HCT116 (cell line): Measurements from ENCODE around the gene ZBTB20. TPM values are rescaled to one million over a fixed set of nuclear protein-coding genes. Genes with fewer than 3 reads are reported as not detected.

Experiments used
- ATAC-seq: fragments of 200-7000 bp; cut with Tn5 transposase; 2 replicates; pipeline ENCODE4 v1.9.1; 2020; ENCODE audit warnings: mild to moderate bottlenecking, moderate library complexity
- BruUV-seq: library from RNA; stranded (reverse); fragments of 400-500 nt; replicated peaks from 2 replicates; lab custom pipeline; 2021; lab: Mats Ljungman, UMichigan
- CTCF ChIA-PET: fragments of 300-600 bp; sonication (Branson Sonifier 250); formaldehyde crosslinking; loops from one replicate; lab custom pipeline; 2021; ENCODE audit warnings: antibody characterized with exemption; lab: Charles Lee
- POLR2A ChIA-PET: fragments of 300-600, 350-600 bp; sonication (Branson Sonifier 250); formaldehyde crosslinking; loops from one replicate; lab custom pipeline; 2021; ENCODE audit warnings: antibody characterized with exemption; lab: Charles Lee
- RAD21 ChIA-PET, 2 experiments: fragments of 300-600 bp; sonication (Branson Sonifier 250); formaldehyde crosslinking; loops; one replicate each; lab custom pipeline; 2023; ENCODE audit warnings: low total read pairs in 2 of 2; ENCODE audit not compliant: uncharacterized antibody in 2 of 2, unreplicated experiment in 2 of 2, low non-redundant PET in 1 of 2; lab: Charles Lee
- DNase-seq: peaks from one replicate; pipeline ENCODE4 v3.0.0-alpha.2; 2010; ENCODE audit warnings: low read depth, low spot score
- H2AFZ ChIP-seq: fragments of 200-600 bp; shearing (Covaris generic), sonication (generic); 2 replicates; pipeline ENCODE4 v1.6.1; 2017; ENCODE audit warnings: low read depth, mixed run types, mixed read lengths, antibody characterized with exemption, low read length; ENCODE audit not compliant: poor library complexity, severe bottlenecking
- H3K27ac ChIP-seq: 2 replicates; pipeline ENCODE4 v1.5.1; 2012; ENCODE audit warnings: low read depth, low read length
- H3K27me3 ChIP-seq: fragments of 200-600 bp; sonication (generic); 2 replicates; pipeline ENCODE4 v1.6.1; 2016; ENCODE audit warnings: mixed run types, low read length, mixed read lengths; ENCODE audit not compliant: insufficient read depth
- H3K36me3 ChIP-seq, 2 experiments: fragments of 200-500 bp in 1 of 2; fragments of 200-600 bp in 1 of 2; sonication (Bioruptor generic) in 1 of 2; sonication (generic) in 1 of 2; 2 replicates each; pipeline versions ENCODE4 v1.5.1 to v1.6.1; 2014 to 2016; ENCODE audit warnings: low read length in 2 of 2, inconsistent platforms in 1 of 2, mixed read lengths in 1 of 2, mixed run types in 1 of 2; ENCODE audit not compliant: insufficient read depth in 2 of 2, control insufficient read depth in 1 of 2
- H3K4me1 ChIP-seq, 2 experiments: fragments of 200-600 bp in 1 of 2; sonication (generic) in 1 of 2; 2 replicates each; pipeline versions ENCODE4 v1.5.1 to v1.6.1; 2012 to 2017; ENCODE audit warnings: low read length in 2 of 2, inconsistent platforms in 1 of 2, mild to moderate bottlenecking in 1 of 2, mixed read lengths in 1 of 2, mixed run types in 1 of 2, moderate library complexity in 1 of 2; ENCODE audit not compliant: insufficient read depth in 2 of 2, control insufficient read depth in 1 of 2
- H3K4me2 ChIP-seq: fragments of 200-600 bp; sonication (generic); 2 replicates; pipeline ENCODE4 v1.6.1; 2017; ENCODE audit warnings: mixed run types, low read length, mixed read lengths
- H3K4me3 ChIP-seq, 2 experiments: fragments of 200-600 bp in 1 of 2; sonication (generic) in 1 of 2; replicated peaks in 1 of 2; 2 replicates each; pipeline ENCODE4 v1.5.1; 2011 to 2016; ENCODE audit warnings: low read length in 2 of 2, control low read depth in 1 of 2, low read depth in 1 of 2, mild to moderate bottlenecking in 1 of 2, mixed read lengths in 1 of 2, mixed run types in 1 of 2
- H3K79me2 ChIP-seq: fragments of 200-600 bp; sonication (generic); 2 replicates; pipeline ENCODE4 v1.6.1; 2017; ENCODE audit warnings: mild to moderate bottlenecking, mixed run types, low read length, moderate library complexity, mixed read lengths; ENCODE audit not compliant: insufficient read depth
- H3K9ac ChIP-seq: fragments of 200-600 bp; sonication (generic); 2 replicates; pipeline ENCODE4 v1.6.1; 2016; ENCODE audit warnings: low read length, mixed read lengths
- H3K9me2 ChIP-seq: fragments of 200-600 bp; sonication (generic), shearing (Covaris generic); 2 replicates; pipeline ENCODE4 v1.6.1; 2017; ENCODE audit warnings: mixed run types, mild to moderate bottlenecking, moderate library complexity; ENCODE audit not compliant: insufficient read depth
- H3K9me3 ChIP-seq, 2 experiments: fragments of 200-500 bp in 1 of 2; fragments of 200-600 bp in 1 of 2; sonication (Bioruptor generic) in 1 of 2; sonication (generic) in 1 of 2; 2 replicates each; pipeline ENCODE4 v1.6.1; 2014 to 2017; ENCODE audit warnings: low read length in 2 of 2, mixed read lengths in 2 of 2, inconsistent platforms in 1 of 2, low read depth in 1 of 2, mild to moderate bottlenecking in 1 of 2, mixed run types in 1 of 2, moderate library complexity in 1 of 2; ENCODE audit not compliant: control insufficient read depth in 1 of 2, insufficient read depth in 1 of 2
- H4K20me1 ChIP-seq: fragments of 200-600 bp; sonication (generic), shearing (Covaris generic); 2 replicates; pipeline ENCODE4 v1.6.1; 2017; ENCODE audit warnings: mixed run types, mild to moderate bottlenecking, moderate library complexity; ENCODE audit not compliant: insufficient read depth
- CBX3 ChIP-seq: IDR thresholded peaks from 2 replicates; pipeline ENCODE4 v1.6.1; 2012; ENCODE audit warnings: low read depth
- EGR1 ChIP-seq: IDR thresholded peaks from 2 replicates; pipeline ENCODE4 v1.6.1; 2012; ENCODE audit warnings: low read depth
- EZH2phosphoT487 ChIP-seq: fragments of 200-600 bp; IDR thresholded peaks from 2 replicates; pipeline ENCODE4 v1.6.1; 2018; ENCODE audit warnings: antibody characterized with exemption, borderline replicate concordance
- JUND ChIP-seq: IDR thresholded peaks from 2 replicates; pipeline ENCODE4 v1.6.1; 2012
- POLR2AphosphoS5 ChIP-seq: IDR thresholded peaks from 2 replicates; pipeline ENCODE4 v1.6.1; 2011; ENCODE audit warnings: mild to moderate bottlenecking, low read depth, low read length, moderate library complexity
- RAD21 ChIP-seq: IDR thresholded peaks from 2 replicates; pipeline ENCODE4 v1.6.1; 2012; ENCODE audit warnings: low read depth, mild to moderate bottlenecking
- REST ChIP-seq: IDR thresholded peaks from 2 replicates; pipeline ENCODE4 v1.6.1; 2012; ENCODE audit warnings: low read depth
- SIN3A ChIP-seq: IDR thresholded peaks from 2 replicates; pipeline ENCODE4 v1.6.1; 2012; ENCODE audit warnings: low read depth
- YY1 ChIP-seq: IDR thresholded peaks from 2 replicates; pipeline ENCODE4 v1.6.1; 2011; ENCODE audit warnings: low read length, low read depth, moderate library complexity, mild to moderate bottlenecking; ENCODE audit not compliant: insufficient replicate concordance; ENCODE audit errors: extremely low read depth
- ZFX ChIP-seq: fragments of 450-650 bp; IDR thresholded peaks from 2 replicates; pipeline ENCODE4 v1.6.1; 2017
- ZNF274 ChIP-seq: fragments of 200-500 bp; sonication (Bioruptor generic); IDR thresholded peaks from 2 replicates; pipeline ENCODE4 v1.6.1; 2014; ENCODE audit warnings: mild to moderate bottlenecking, low read depth, low read length, inconsistent platforms
- intact Hi-C: fragments of 100-400 bp; cut with micrococcal nuclease; formaldehyde crosslinking; loops from 2 replicates; pipeline ENCODE4 v1.10.0; 2022
- total RNA-seq: library from RNA; stranded (reverse); gene quantifications from one replicate; pipeline ENCODE4 v1.2.1, GENCODE V29; 2021; ENCODE audit not compliant: unreplicated experiment
- TF ChIP-seq, protein P1 (sequence below): IDR thresholded peaks from 2 replicates; pipeline ENCODE4 v1.6.1; 2012
- TF ChIP-seq, protein P2 (sequence below): IDR thresholded peaks from 2 replicates; pipeline ENCODE4 v1.6.1; 2012

ZBTB20 gene
- total RNA-seq, 1 experiment from 2014 or later: 42.1 TPM

DNA sequence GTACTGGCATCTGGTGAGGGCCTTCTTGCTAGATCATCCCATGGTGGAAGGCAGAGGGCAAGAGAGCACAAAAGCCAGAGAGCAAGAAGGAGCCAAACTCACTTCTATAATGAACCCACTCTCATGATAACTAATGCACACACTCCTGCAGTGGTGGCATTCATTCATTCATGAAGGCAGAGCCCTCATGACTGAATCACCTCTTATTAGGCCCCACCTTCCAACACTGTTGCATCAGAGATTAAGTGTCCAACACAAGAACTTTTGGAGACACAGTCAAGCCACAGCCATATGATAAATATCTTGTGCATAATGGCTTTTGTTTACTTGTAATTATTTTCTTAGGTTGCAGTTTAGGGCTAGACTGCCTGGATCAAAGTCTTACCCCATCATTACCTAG, 670.6 kb downstream of the ZBTB20 start:
- no peaks in the 10 kb centered on the region for H3K9me3 ChIP-seq

More for the DNA sequence above, 670.6 kb downstream of the ZBTB20 start:
- BruUV-seq: no TSS peak
- DNase-seq (no peak), ATAC-seq (no peak)
- Histone ChIP-seq H4K20me1 (no peaks in the 10 kb centered on the region), H2AFZ (no peak overlapping the region), H3K4me2 (no peak overlapping the region), H3K79me2 (peaks cover 76% of the 10 kb centered on the region), H3K27me3 (no peaks in the 10 kb centered on the region), H3K27ac (no peak overlapping the region), H3K4me3 (no peak overlapping the region), H3K4me1 (peaks cover 0 to 13% of the 10 kb centered on the region in 2 experiments; a peak in 3 of 4 replicates), H3K9me2 (no peaks in the 10 kb centered on the region), H3K9ac (no peak overlapping the region), H3K36me3 (no peaks in the 10 kb centered on the region)
- POLR2A ChIA-PET: no interaction called here
- RAD21 ChIA-PET: no interaction called here
- intact Hi-C loops: no loop called here
- CTCF ChIA-PET: no interaction called here
- TF ChIP-seq YY1 (no peak), SIN3A (no peak), REST (no peak), CBX3 (no peak), EZH2phosphoT487 (no peak), JUND (no peak), RAD21 (no peak), ZNF274 (no peak), ZFX (no peak), POLR2AphosphoS5 (no peak), EGR1 (no peak)
- TF ChIP-seq, protein P1, sequence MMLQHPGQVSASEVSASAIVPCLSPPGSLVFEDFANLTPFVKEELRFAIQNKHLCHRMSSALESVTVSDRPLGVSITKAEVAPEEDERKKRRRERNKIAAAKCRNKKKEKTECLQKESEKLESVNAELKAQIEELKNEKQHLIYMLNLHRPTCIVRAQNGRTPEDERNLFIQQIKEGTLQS: no peak
- TF ChIP-seq, protein P2, sequence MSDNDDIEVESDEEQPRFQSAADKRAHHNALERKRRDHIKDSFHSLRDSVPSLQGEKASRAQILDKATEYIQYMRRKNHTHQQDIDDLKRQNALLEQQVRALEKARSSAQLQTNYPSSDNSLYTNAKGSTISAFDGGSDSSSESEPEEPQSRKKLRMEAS: no peak
